IMR-90 (cell line): Measurements from ENCODE around the gene EIF2B5. TPM values are rescaled to one million over a fixed set of nuclear protein-coding genes. Genes with fewer than 3 reads are reported as not detected.

ENCODE experiments used
- ATAC-seq: fragments of 200-7000 bp; cut with Tn5 transposase; 2 replicates; pipeline ENCODE4 v1.9.1; 2020; ENCODE audit warnings: low read depth, mild to moderate bottlenecking, moderate library complexity
- BruUV-seq: library from RNA; stranded (reverse); fragments of 400-500 nt; replicated peaks from 2 replicates; lab custom pipeline; 2021; lab: Mats Ljungman, UMichigan
- CTCF ChIA-PET: fragments of 300-600 bp; formaldehyde crosslinking; extraction: SDS; loops from one replicate; lab custom pipeline; 2021; ENCODE audit warnings: antibody characterized with exemption; lab: Yijun Ruan, JAX
- POLR2A ChIA-PET: fragments of 300-600 bp; sonication (Branson Sonifier 250); formaldehyde crosslinking; loops from one replicate; lab custom pipeline; 2022; ENCODE audit warnings: antibody characterized with exemption; ENCODE audit not compliant: unreplicated experiment; lab: Charles Lee
- DNase-seq: peaks from one replicate; pipeline ENCODE4 v3.0.0; 2013
- H2AFZ ChIP-seq: replicated peaks from 2 replicates; pipeline ENCODE3; 2013; ENCODE audit warnings: low read length, mild to moderate bottlenecking; ENCODE audit not compliant: poor library complexity
- H2AK5ac ChIP-seq: 2 replicates; pipeline ENCODE4 v1.6.1; 2013; ENCODE audit warnings: low read depth, low read length, inconsistent platforms
- H2AK9ac ChIP-seq: replicated peaks from 2 replicates; pipeline ENCODE3; 2013; ENCODE audit warnings: mild to moderate bottlenecking, low read depth, low read length, moderate library complexity; ENCODE audit not compliant: poor library complexity
- H2BK120ac ChIP-seq: 2 replicates; pipeline ENCODE4 v1.6.1; 2013; ENCODE audit warnings: low read depth, low read length, inconsistent platforms
- H2BK15ac ChIP-seq: 3 replicates; pipeline ENCODE4 v1.6.1; 2013; ENCODE audit warnings: low read depth, low read length, inconsistent platforms
- H2BK20ac ChIP-seq: 2 replicates; pipeline ENCODE4 v1.6.1; 2013; ENCODE audit warnings: low read depth, mild to moderate bottlenecking, inconsistent platforms, low read length, moderate library complexity
- H2BK5ac ChIP-seq: 2 replicates; pipeline ENCODE4 v1.6.1; 2013; ENCODE audit warnings: mild to moderate bottlenecking, low read depth, low read length, inconsistent platforms; ENCODE audit not compliant: poor library complexity, severe bottlenecking
- H3K14ac ChIP-seq: replicated peaks from 2 replicates; pipeline ENCODE4 v1.6.1; 2013; ENCODE audit warnings: low read depth, low read length, inconsistent platforms
- H3K18ac ChIP-seq: 2 replicates; pipeline ENCODE4 v1.6.1; 2013; ENCODE audit warnings: low read depth, low read length, control low read depth
- H3K23ac ChIP-seq: 2 replicates; pipeline ENCODE4 v1.6.1; 2013; ENCODE audit warnings: low read depth, low read length, inconsistent platforms
- H3K27ac ChIP-seq: 2 replicates; pipeline ENCODE4 v1.5.1; 2013; ENCODE audit warnings: mild to moderate bottlenecking, control low read depth, low read length; ENCODE audit not compliant: insufficient read depth
- H3K27me3 ChIP-seq: 2 replicates; pipeline ENCODE4 v1.6.1; 2013; ENCODE audit warnings: low read length; ENCODE audit not compliant: control insufficient read depth, insufficient read depth
- H3K36me3 ChIP-seq: 2 replicates; pipeline ENCODE4 v1.6.1; 2013; ENCODE audit warnings: low read length, mixed read lengths; ENCODE audit not compliant: control insufficient read depth, insufficient read depth
- H3K4ac ChIP-seq: 2 replicates; pipeline ENCODE4 v1.6.1; 2013; ENCODE audit warnings: low read depth, low read length, inconsistent platforms
- H3K4me1 ChIP-seq: 2 replicates; pipeline ENCODE4 v1.6.1; 2013; ENCODE audit warnings: low read length, mixed read lengths; ENCODE audit not compliant: control insufficient read depth, insufficient read depth
- H3K4me2 ChIP-seq: 2 replicates; pipeline ENCODE4 v1.6.1; 2013; ENCODE audit warnings: low read depth, mild to moderate bottlenecking, control low read depth, low read length, moderate library complexity
- H3K4me3 ChIP-seq: 2 replicates; pipeline ENCODE4 v1.5.1; 2013; ENCODE audit warnings: low read depth, mild to moderate bottlenecking, control low read depth, low read length, moderate library complexity; ENCODE audit not compliant: insufficient read depth
- H3K56ac ChIP-seq: 2 replicates; pipeline ENCODE4 v1.6.1; 2013; ENCODE audit warnings: low read length, inconsistent platforms; ENCODE audit not compliant: insufficient read depth; ENCODE audit errors: extremely low read depth
- H3K79me1 ChIP-seq, 2 experiments: 2 replicates each; pipeline ENCODE4 v1.6.1; 2013; ENCODE audit warnings: low read length in 2 of 2, inconsistent platforms in 1 of 2, low read depth in 1 of 2
- H3K9ac ChIP-seq: 2 replicates; pipeline ENCODE4 v1.6.1; 2013; ENCODE audit warnings: low read depth, low read length, control low read depth
- H3K9me1 ChIP-seq: 2 replicates; pipeline ENCODE4 v1.6.1; 2013; ENCODE audit warnings: low read length, inconsistent platforms; ENCODE audit not compliant: insufficient read depth
- H3K9me3 ChIP-seq: 2 replicates; pipeline ENCODE4 v1.6.1; 2013; ENCODE audit warnings: low read length; ENCODE audit not compliant: control insufficient read depth, insufficient read depth
- H4K20me1 ChIP-seq: 2 replicates; pipeline ENCODE4 v1.6.1; 2013; ENCODE audit warnings: low read length, inconsistent platforms; ENCODE audit not compliant: insufficient read depth
- H4K5ac ChIP-seq: 2 replicates; pipeline ENCODE4 v1.6.1; 2013; ENCODE audit warnings: mild to moderate bottlenecking, low read depth, low read length, control low read depth
- H4K8ac ChIP-seq, 2 experiments: 2 replicates each; pipeline ENCODE4 v1.6.1; 2013; ENCODE audit warnings: low read depth in 2 of 2, low read length in 2 of 2, control low read depth in 1 of 2, inconsistent platforms in 1 of 2
- H4K91ac ChIP-seq: 2 replicates; pipeline ENCODE4 v1.6.1; 2013; ENCODE audit warnings: low read depth, low read length, inconsistent platforms; ENCODE audit not compliant: insufficient read depth
- BHLHE40 ChIP-seq: fragments of 150-350 bp; IDR thresholded peaks from 2 replicates; pipeline ENCODE4 v1.6.1; 2016; ENCODE audit warnings: mild to moderate bottlenecking, low read depth, low read length
- FOS ChIP-seq: fragments of 150-350 bp; IDR thresholded peaks from 2 replicates; pipeline ENCODE4 v1.6.1; 2016; ENCODE audit warnings: low read depth, low read length
- MXI1 ChIP-seq: IDR thresholded peaks from 2 replicates; pipeline ENCODE4 v1.6.1; 2012; ENCODE audit warnings: low read depth, mild to moderate bottlenecking, low read length, moderate library complexity, borderline replicate concordance
- WGBS, 2 experiments: methylation state at CpG; one replicate each; pipeline versions ENCODE4 v1.1.5 to v1.1.7; 2013; ENCODE audit warnings: missing lambda C conversion rate in 2 of 2; ENCODE audit not compliant: insufficient read length in 1 of 2; ENCODE audit errors: extremely low coverage in 2 of 2; 5-methylcytosine and 5-hydroxymethylcytosine counted together
- dilution Hi-C: fragments of 300-500 bp; cut with HindIII; formaldehyde crosslinking; loops from one replicate; pipeline ENCODE4 v1.14.3; 2018; ENCODE audit warnings: low sequenced_read_pairs; ENCODE audit not compliant: unreplicated experiment
- in situ Hi-C: fragments of 300-500 bp; cut with MboI; formaldehyde crosslinking; loops from 3 replicates; pipeline ENCODE4 v1.14.3; 2019; ENCODE audit warnings: low sequenced_read_pairs, inconsistent platforms, mixed read lengths
- intact Hi-C: fragments of 100-400 bp; cut with micrococcal nuclease; formaldehyde crosslinking; loops from 2 replicates; pipeline ENCODE4 v1.10.0; 2022
- polyA plus RNA-seq, 3 experiments: library from polyadenylated mRNA; depleted of rRNA; stranded (reverse); fragments of >200 nt; gene quantifications; 2 replicates each; pipeline ENCODE4 v1.2.3, GENCODE V29; 2012; ENCODE audit warnings: low replicate concordance in 1 of 3
- total RNA-seq: library from RNA; depleted of rRNA; stranded (reverse); fragments of >200 nt; gene quantifications from 2 replicates; pipeline ENCODE4 v1.2.3, GENCODE V29; 2012
- TF ChIP-seq, protein P1 (sequence below): fragments of 150-350 bp; IDR thresholded peaks from 2 replicates; pipeline ENCODE4 v1.6.1; 2017; ENCODE audit warnings: mild to moderate bottlenecking, antibody characterized with exemption, low read length, low read depth
- TF ChIP-seq, protein P2 (sequence below): conservative IDR thresholded peaks from 2 replicates; pipeline ENCODE4 v1.5.1; 2012; ENCODE audit warnings: mild to moderate bottlenecking, low read depth, low read length, improper control_type of control experiment

Gene EIF2B5
- total and polyA plus RNA-seq, 2 of the 4 experiments (the other 2 are of a cell fraction), result 31.7 to 37.6 TPM

DNA sequence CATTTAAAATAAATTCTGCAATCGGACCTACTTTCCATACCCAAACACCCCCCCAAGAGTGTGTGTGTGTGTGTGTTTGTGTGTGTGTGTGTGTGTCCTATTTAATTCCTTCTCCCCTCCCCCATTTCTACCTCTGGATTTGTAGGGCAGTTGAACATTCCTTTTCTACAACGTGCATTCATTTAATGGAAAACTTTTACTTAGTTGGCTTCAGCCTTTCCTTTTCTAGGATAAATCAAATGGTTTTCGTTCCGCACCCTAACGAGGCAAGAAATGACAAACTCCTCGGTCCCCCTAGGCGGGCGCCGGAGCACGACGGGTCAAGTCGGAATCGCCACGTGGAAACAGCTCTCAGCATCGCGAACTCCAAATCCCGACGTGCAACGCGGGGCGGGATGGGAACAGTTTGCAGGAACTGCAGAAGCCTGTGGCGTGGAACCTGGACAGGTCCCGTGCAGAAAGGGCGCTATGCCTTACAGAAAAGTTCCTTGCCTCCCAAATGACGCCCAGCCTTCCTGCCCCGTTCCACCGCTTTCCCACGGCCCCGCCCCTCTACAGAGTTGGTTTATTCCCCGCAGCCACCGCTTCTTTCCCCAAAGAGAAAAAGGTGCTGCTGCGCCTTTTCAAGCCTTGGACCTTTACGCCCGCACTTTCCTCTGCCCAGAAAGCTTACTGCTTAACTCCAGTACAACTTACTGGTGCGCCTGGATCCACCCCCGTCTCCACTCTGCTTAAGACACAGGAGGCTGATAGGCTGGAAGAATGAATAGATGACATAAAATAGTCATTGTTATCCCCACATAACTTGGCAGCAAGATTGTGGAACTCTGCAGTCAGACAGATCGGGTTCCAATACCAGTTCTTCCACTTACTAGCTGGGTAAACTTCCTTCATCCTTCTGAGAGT lies 1.1 kb upstream of the EIF2B5 start:
- peak overlapping the region; percentile 51; the same call in 1 of the 2 replicates for H4K5ac ChIP-seq
- TF ChIP-seq FOS (no peak), BHLHE40 (peak; percentile 72; the same call in 1 of the 2 replicates), MXI1 (peak; percentile 94)
- TF ChIP-seq, protein P1, sequence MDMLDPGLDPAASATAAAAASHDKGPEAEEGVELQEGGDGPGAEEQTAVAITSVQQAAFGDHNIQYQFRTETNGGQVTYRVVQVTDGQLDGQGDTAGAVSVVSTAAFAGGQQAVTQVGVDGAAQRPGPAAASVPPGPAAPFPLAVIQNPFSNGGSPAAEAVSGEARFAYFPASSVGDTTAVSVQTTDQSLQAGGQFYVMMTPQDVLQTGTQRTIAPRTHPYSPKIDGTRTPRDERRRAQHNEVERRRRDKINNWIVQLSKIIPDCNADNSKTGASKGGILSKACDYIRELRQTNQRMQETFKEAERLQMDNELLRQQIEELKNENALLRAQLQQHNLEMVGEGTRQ, result no peak
- TF ChIP-seq, protein P2, sequence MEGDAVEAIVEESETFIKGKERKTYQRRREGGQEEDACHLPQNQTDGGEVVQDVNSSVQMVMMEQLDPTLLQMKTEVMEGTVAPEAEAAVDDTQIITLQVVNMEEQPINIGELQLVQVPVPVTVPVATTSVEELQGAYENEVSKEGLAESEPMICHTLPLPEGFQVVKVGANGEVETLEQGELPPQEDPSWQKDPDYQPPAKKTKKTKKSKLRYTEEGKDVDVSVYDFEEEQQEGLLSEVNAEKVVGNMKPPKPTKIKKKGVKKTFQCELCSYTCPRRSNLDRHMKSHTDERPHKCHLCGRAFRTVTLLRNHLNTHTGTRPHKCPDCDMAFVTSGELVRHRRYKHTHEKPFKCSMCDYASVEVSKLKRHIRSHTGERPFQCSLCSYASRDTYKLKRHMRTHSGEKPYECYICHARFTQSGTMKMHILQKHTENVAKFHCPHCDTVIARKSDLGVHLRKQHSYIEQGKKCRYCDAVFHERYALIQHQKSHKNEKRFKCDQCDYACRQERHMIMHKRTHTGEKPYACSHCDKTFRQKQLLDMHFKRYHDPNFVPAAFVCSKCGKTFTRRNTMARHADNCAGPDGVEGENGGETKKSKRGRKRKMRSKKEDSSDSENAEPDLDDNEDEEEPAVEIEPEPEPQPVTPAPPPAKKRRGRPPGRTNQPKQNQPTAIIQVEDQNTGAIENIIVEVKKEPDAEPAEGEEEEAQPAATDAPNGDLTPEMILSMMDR, result no peak
- CTCF ChIA-PET, result interaction anchor here (0.6 kb wide), 1 partner anchor 90 kb away, joined by 3 read pairs; no protein-coding TSS in a partner anchor
- H3K9me3 ChIP-seq, result no peaks in the 10 kb centered on the region
- POLR2A ChIA-PET, result no interaction called here
- no peaks in the 10 kb centered on the region for H3K27me3 ChIP-seq
- H3K4ac ChIP-seq, result peak overlapping the region; percentile 95
- peak overlapping the region; percentile 98 for H2AFZ ChIP-seq
- peak overlapping the region; percentile 83 for H4K91ac ChIP-seq
- H3K23ac ChIP-seq, result peak overlapping the region; percentile 69
- peak overlapping the region; percentile 95 for H3K9ac ChIP-seq
- H3K14ac ChIP-seq, result peak overlapping the region; percentile 97
- H3K4me1 ChIP-seq, result no peaks in the 10 kb centered on the region; the same call in 1 of the 2 replicates
- H3K9me1 ChIP-seq, result peaks cover 7% of the 10 kb centered on the region
- H3K4me3 ChIP-seq, result peak overlapping the region; percentile 91
- peak overlapping the region; percentile 95 for H2AK9ac ChIP-seq
- intact Hi-C loops, result loop anchor here (1.0 to 2.0 kb wide), 3 partner anchors 115 to 239 kb away; partner anchors contain the start of genes ABCC5, ALG3 and EEF1AKMT4
- peak overlapping the region; percentile 26; the same call in 1 of the 2 replicates for H2AK5ac ChIP-seq
- in situ Hi-C loops, result no loop called here
- peak overlapping the region; percentile 29; the same call in 1 of the 2 replicates for H2BK120ac ChIP-seq
- BruUV-seq, result no TSS peak
- H3K27ac ChIP-seq, result peak overlapping the region; percentile 45
- peak overlapping the region; percentile 88 for H2BK5ac ChIP-seq
- H3K36me3 ChIP-seq, result peaks cover 5% of the 10 kb centered on the region
- no peaks in the 10 kb centered on the region; the same call in 1 of the 2 replicates for H4K20me1 ChIP-seq
- peak overlapping the region; percentile 23; the same call in 1 of the 2 replicates for H2BK20ac ChIP-seq
- peak overlapping the region; percentile 64; the same call in 1 of the 3 replicates for H2BK15ac ChIP-seq
- DNase-seq, result peak; percentile 78
- peak overlapping the region; percentile 57 to 98 for H4K8ac ChIP-seq
- dilution Hi-C loops, result no loop called here
- peak; percentile 66 for ATAC-seq
- H3K18ac ChIP-seq, result no peak overlapping the region; the same call in 1 of the 2 replicates
- H3K56ac ChIP-seq, result peak overlapping the region; percentile 89
- 1% methylated on average over 17 of the region's 37 CpGs; no CpG with 5 or more reads in 1 of the 2 experiments for WGBS, 2 experiments
- H3K4me2 ChIP-seq, result peak overlapping the region; percentile 77
- peaks cover 3 to 37% of the 10 kb centered on the region in 2 experiments; a peak in 2 of 4 replicates for H3K79me1 ChIP-seq
